Stimulated activated CD4-positive, alpha-beta T cell treated with anti-CD3 and anti-CD28 coated beads, TNF-alpha, amount 100 ng/mL, for 4 hours (primary cell): ENCODE measurements around the gene DNMT1.
A peak's percentile ranks its signal among the peaks of the same experiment; 100 is the strongest.
"Not testable (repeated sequence)": the region's sequence is repeated elsewhere in the genome, so short reads cannot be mapped to it uniquely, and the experiment has no call there.

Source experiments
- DNase-seq, 3 experiments: peaks; one replicate each; pipeline ENCODE4 v3.0.0-alpha.2; 2020; ENCODE audit warnings: low read depth in 3 of 3

The DNMT1 gene

DNA sequence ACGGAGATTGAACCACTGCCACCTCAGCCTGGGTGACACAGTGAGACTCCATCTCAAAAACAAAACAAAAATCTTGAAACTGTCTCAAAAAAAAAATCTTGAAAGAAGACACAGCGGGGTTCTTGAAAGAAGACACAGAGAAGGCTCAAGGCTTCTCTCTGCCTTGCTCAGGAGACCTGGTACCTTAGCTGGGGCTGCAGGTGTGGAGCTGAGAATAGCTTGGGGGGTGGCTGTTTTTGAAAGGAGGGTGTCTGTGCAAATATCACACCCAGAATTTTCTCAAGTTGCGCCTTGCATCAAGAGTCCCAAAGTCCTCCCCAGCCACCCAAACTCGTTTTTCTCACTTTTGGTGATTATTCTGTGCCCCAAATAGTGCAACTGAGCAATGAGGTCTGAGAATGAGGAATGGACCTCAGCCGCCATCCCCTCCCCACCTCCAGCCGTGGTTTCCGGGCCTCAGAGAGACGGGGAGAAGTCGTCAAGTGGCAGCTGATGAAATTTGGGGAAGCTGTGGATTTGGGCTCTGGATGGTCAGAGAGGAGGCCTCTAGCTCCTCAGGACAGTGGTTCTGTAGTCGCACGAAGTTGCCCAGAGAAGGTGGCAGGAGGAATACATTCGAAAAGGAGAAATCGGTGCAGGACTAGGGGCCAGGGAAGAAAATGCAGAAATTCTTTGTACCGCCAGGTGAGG lies 27.6 kb upstream of the DNMT1 start:
- DNase-seq: no peak

- no peak for DNase-seq
Measured at GRCh38 chr19:10220695-10221094, 25.9 kb upstream of the DNMT1 start.

GRCh38 chr19:10219678-10220077 lies 24.9 kb upstream of the DNMT1 start:
- peak in 1 of 3 experiments; percentile 23 for DNase-seq

GRCh38 chr19:10217085-10217484 lies 22.3 kb upstream of the DNMT1 start:
- no peak for DNase-seq

GRCh38 chr19:10214784-10215183 lies 20.0 kb upstream of the DNMT1 start:
- DNase-seq: no peak

GRCh38 chr19:10211691-10212090 lies 16.9 kb upstream of the DNMT1 start:
- DNase-seq: no peak

DNA sequence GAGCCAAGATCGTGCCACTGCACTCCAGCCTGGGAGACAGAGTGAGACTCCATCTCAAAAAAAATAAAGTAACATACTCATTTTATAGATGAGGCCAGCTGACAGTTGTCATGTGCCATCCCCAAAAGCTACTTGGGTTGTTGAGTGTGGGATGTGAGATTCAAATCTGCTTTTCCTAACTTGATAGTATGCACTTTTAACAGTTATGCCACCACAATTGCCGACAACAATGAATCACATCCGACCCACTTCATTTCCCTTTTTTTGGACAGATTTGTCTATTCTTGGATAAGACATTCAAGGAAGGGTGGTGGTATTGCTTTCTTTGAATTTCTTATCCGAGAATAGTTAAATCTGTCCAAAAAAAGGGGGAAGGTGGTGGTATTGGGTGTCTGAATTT lies 16.3 kb upstream of the DNMT1 start:
- no peak for DNase-seq

- DNase-seq: no peak
Measured at GRCh38 chr19:10209315-10209714, 14.6 kb upstream of the DNMT1 start.

DNA sequence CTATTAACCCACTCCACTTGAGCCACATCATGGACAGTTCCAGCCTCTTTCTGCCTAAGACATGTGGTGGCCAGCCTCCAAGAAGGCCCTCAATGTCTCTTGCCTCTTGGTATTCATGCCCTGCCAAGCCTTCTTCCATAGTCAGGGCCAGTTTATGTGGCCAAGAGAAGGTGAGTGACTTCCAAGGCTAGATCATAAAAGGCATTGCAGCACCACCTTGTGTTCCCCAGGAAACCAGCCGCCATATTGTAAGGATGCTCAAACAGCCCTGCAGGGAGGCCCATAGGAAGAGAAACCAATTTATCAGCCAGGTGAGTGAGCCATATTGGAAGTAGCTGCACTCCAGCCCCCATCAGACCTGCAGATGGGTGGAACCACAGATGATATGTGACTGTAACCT lies 12.3 kb upstream of the DNMT1 start:
- DNase-seq: no peak

DNA sequence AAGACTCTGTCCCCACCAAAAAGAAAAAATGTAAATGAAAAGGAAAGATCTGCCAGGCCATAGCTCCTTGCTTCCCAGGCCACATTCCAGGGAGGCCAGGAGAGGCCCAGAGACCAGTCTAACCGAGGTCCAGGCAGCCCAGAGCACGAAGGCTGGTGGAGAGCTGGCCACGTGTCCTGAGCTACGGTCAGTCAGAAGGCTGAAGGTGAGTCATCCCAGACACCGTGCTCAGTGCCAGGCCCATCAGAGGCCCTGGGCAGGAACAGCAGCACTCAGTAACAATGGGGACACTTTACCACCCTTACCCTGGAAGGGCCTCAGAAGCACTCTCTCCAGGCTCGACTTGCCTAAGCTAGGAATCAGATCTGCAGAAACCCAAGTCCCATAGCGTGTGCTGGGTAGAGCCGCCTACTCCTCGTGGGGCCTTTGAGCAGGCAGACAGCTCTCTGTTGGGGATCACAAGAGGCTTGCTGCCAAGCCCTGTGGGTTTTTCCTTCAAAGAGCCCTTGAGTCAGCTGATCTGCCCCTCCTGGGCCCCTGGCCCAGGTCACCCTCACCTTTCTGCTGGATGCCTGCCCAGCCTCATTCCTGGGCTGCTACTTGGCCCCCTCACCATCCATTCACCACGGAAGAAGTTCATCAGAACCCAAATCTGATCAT lies 11.6 kb upstream of the DNMT1 start:
- DNase-seq: no peak

GRCh38 chr19:10205636-10206035 lies 10.9 kb upstream of the DNMT1 start:
- no peak for DNase-seq

GRCh38 chr19:10203686-10204085 lies 8.9 kb upstream of the DNMT1 start:
- DNase-seq: no peak

GRCh38 chr19:10201176-10201575 lies 6.4 kb upstream of the DNMT1 start:
- DNase-seq: no peak

DNA sequence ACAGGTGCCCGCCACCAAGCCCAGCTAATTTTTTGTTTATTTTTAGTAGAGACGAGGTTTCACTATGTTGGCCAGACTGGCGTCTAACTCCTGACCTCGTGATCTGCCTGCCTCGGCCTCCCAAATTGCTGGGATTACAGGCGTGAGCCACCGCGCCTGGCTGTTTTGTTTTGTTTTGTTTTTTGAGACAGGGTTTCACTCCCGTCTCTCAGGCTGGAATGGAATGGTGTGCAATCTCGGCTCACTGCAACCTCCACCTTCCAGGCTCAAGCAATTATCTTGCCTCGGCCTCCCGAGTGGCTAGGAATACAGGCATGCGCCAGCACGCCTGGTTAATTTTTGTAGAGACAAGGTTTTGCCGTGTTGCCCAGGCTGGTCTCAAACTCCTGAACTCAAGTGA lies 5.3 kb upstream of the DNMT1 start:
- not testable (repeated sequence) for DNase-seq

DNA sequence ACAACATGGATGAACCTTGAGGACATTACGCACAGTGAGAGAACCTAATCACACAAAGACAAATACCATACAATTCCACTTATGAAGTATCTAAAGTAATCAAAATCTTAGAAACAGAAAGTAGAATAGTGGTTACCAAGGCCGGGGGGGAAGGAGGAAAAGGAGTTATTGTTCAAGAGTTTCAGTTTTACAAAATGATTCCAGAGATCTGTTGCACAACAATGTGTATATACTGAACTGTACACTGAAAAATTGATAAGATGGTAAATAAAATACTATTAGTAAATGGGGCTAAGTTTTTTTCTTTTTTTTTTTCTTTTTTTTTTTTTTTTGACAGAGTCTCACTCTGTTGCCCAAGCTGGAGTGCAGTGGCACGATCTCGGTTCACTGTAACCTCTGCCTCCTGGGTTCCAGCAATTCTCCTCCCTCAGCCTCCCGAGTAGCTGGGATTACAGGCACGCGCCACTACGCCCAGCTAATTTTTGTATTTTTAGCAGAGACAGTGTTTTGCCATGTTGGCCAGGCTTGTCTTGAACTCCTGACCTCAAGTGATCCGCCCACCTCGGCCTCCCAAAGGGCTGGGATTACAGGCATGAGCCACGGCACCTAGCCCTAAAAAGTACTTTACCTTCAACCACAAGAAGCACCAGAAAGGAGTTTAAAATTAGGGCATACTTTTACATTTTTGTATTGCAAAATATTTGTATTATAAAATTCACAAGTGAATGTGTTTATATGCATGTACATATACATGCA lies 4.3 kb upstream of the DNMT1 start:
- DNase-seq: not testable (repeated sequence)

GRCh38 chr19:10195199-10195519 lies 406 bp upstream of the DNMT1 start:
- DNase-seq: no peak

GRCh38 chr19:10193790-10194499 lies 808 bp downstream of the DNMT1 start:
- DNase-seq: peak in 2 of 3 experiments; percentile 3 to 8

- no peak for DNase-seq
Measured at GRCh38 chr19:10192922-10193321, 1.8 kb downstream of the DNMT1 start.

DNA sequence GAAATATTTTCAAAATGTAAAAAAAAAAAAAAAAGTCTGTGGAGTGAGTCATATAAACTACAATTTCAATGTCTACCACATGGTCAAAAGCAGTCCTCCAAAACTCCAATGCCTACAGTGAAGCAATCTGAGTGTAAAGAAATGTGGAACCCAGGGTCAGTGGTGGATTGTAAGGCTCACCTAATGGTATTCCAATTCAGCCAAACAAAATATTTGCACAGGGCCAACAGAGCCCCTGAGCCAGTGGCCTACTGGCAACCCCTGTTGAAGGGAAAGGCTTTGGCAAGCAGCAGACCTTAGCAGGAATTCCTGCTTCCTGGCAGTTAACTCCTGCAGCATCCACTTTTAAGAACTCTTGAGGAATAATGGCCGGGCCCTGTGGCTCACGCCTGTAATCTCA lies 3.4 kb downstream of the DNMT1 start:
- DNase-seq: no peak

- DNase-seq: no peak
Measured at GRCh38 chr19:10190026-10190425, 4.7 kb downstream of the DNMT1 start.

- no peak for DNase-seq
Measured at GRCh38 chr19:10189616-10190015, 5.1 kb downstream of the DNMT1 start.

GRCh38 chr19:10187315-10187714 lies 7.4 kb downstream of the DNMT1 start:
- DNase-seq: no peak
